WTC11 (cell line): ENCODE measurements around the gene KRABD2.

Experiments
- ATF3 ChIP-seq: sonication (generic); formaldehyde crosslinking; conservative IDR thresholded peaks from 2 replicates; pipeline ENCODE4 v1.8.1; 2022; ENCODE audit warnings: mild to moderate bottlenecking, missing genetic modification reagents
- CTCF ChIP-seq: fragments of 200-600 bp; IDR thresholded peaks from 2 replicates; pipeline ENCODE4 v1.8.0; 2022; ENCODE audit warnings: antibody characterized with exemption
- ELF4 ChIP-seq: sonication (generic); formaldehyde crosslinking; IDR thresholded peaks from 2 replicates; pipeline ENCODE4 v1.8.1; 2022; ENCODE audit warnings: low read depth, mild to moderate bottlenecking, moderate library complexity, missing genetic modification reagents
- HMGXB4 ChIP-seq: sonication (generic); formaldehyde crosslinking; IDR thresholded peaks from 2 replicates; pipeline ENCODE4 v1.8.1; 2023; ENCODE audit warnings: mild to moderate bottlenecking, moderate library complexity, missing genetic modification reagents
- JUN ChIP-seq: sonication (generic); formaldehyde crosslinking; IDR thresholded peaks from 2 replicates; pipeline ENCODE4 v1.8.0; 2023; ENCODE audit warnings: mild to moderate bottlenecking, missing genetic modification reagents
- MAX ChIP-seq: sonication (generic); formaldehyde crosslinking; IDR thresholded peaks from 2 replicates; pipeline ENCODE4 v1.8.0; 2022; ENCODE audit warnings: mild to moderate bottlenecking, missing genetic modification reagents
- PREB ChIP-seq: sonication (generic); formaldehyde crosslinking; IDR thresholded peaks from 2 replicates; pipeline ENCODE4 v1.8.1; 2022; ENCODE audit warnings: mild to moderate bottlenecking, missing genetic modification reagents, moderate library complexity, borderline replicate concordance
- RELA ChIP-seq: sonication (generic); formaldehyde crosslinking; IDR thresholded peaks from 2 replicates; pipeline ENCODE4 v1.8.1; 2022; ENCODE audit warnings: missing genetic modification reagents, mild to moderate bottlenecking, borderline replicate concordance
- SP1 ChIP-seq: sonication (generic); formaldehyde crosslinking; conservative IDR thresholded peaks from 2 replicates; pipeline ENCODE4 v1.8.1; 2022; ENCODE audit warnings: missing genetic modification reagents
- USF2 ChIP-seq: sonication (generic); formaldehyde crosslinking; IDR thresholded peaks from 2 replicates; pipeline ENCODE4 v1.8.1; 2023; ENCODE audit warnings: mild to moderate bottlenecking, missing genetic modification reagents, moderate library complexity
- ZNF512 ChIP-seq: sonication (generic); formaldehyde crosslinking; IDR thresholded peaks from 2 replicates; pipeline ENCODE4 v1.8.1; 2022; ENCODE audit warnings: missing genetic modification reagents, borderline replicate concordance

- TF ChIP-seq CTCF (no peak), PREB (CRISPR knock-in tag) (no peak), RELA (no peak), ATF3 (CRISPR knock-in tag) (no peak), ELF4 (CRISPR knock-in tag) (no peak), ZNF512 (CRISPR knock-in tag) (no peak), HMGXB4 (CRISPR knock-in tag) (no peak), SP1 (CRISPR knock-in tag) (no peak), USF2 (CRISPR knock-in tag) (no peak), JUN (no peak), MAX (CRISPR knock-in tag) (no peak)
Observed at GRCh38 chr17:8391711-8392110, 15.2 kb upstream of the KRABD2 start.
